K562 (cell line): Measurements from ENCODE around the gene SBK1. TPM values are rescaled to one million over a fixed set of nuclear protein-coding genes. Genes with fewer than 3 reads are reported as not detected.

Experiments used
- DPF2 ChIP-seq: fragments of 450-650 bp; IDR thresholded peaks from 2 replicates; pipeline ENCODE4 v1.6.1; 2016
- EHMT2 ChIP-seq: fragments of 450-650 bp; IDR thresholded peaks from 2 replicates; pipeline ENCODE4 v1.6.1; 2018; ENCODE audit warnings: antibody characterized with exemption
- ESRRB ChIP-seq: fragments of 250-450 bp; sonication (Bioruptor Pico); IDR thresholded peaks from 2 replicates; pipeline ENCODE4 v1.5.0; 2020; ENCODE audit warnings: mild to moderate bottlenecking, moderate library complexity, borderline replicate concordance
- HDGF ChIP-seq: fragments of 450-650 bp; IDR thresholded peaks from 2 replicates; pipeline ENCODE4 v1.6.1; 2016
- KLF1 ChIP-seq: fragments of 450-650 bp; IDR thresholded peaks from 2 replicates; pipeline ENCODE4 v1.6.1; 2016; ENCODE audit warnings: missing genetic modification characterization, missing compliant biosample characterization
- LCOR ChIP-seq: sonication (generic); formaldehyde crosslinking; IDR thresholded peaks from 2 replicates; pipeline ENCODE4 v1.8.0; 2022; ENCODE audit warnings: mild to moderate bottlenecking, missing genetic modification reagents
- PRMT5 ChIP-seq: sonication (generic); formaldehyde crosslinking; IDR thresholded peaks from 2 replicates; pipeline ENCODE4 v1.5.0; 2020; ENCODE audit warnings: missing genetic modification reagents
- ZNF232 ChIP-seq: sonication (generic); formaldehyde crosslinking; IDR thresholded peaks from 2 replicates; pipeline ENCODE4 v1.8.0; 2022; ENCODE audit warnings: mild to moderate bottlenecking, missing genetic modification reagents
- ZNF79 ChIP-seq: fragments of 250-450 bp; sonication (Bioruptor Pico); IDR thresholded peaks from 2 replicates; pipeline ENCODE4 v1.4.0; 2020; ENCODE audit warnings: low read depth, mild to moderate bottlenecking, moderate library complexity
- polyA plus RNA-seq, 8 experiments: library from polyadenylated mRNA; depleted of rRNA in 4 of 8; stranded (reverse) in 5 of 8; unstranded in 3 of 8; fragments of >200 nt; fragmentation: Nextera tagmentation in 2 of 8; fragmentation: Illumina TruSeq in 1 of 8; extraction: Ambion mirVana in 2 of 8; extraction: Trizol in 1 of 8; gene quantifications; 2 replicates each; pipeline versions ENCODE4 v1.2.1 to v1.2.3, GENCODE V29; 2011 to 2014; ENCODE audit warnings: inconsistent platforms in 1 of 8, missing spikeins in 1 of 8
- total RNA-seq, 7 experiments: library from RNA; depleted of rRNA in 6 of 7; stranded (reverse); fragments of >200 nt in 6 of 7; fragmentation: Illumina TruSeq in 2 of 7; extraction: Trizol in 2 of 7; gene quantifications; 2 replicates each; pipeline versions ENCODE4 v1.2.1 to v1.2.3, GENCODE V29; 2011 to 2021; ENCODE audit warnings: low replicate concordance in 1 of 7
- TF ChIP-seq, protein P1 (sequence below): sonication (generic); formaldehyde crosslinking; IDR thresholded peaks from 2 replicates; pipeline ENCODE4 v1.8.0; 2023; ENCODE audit warnings: missing genetic modification reagents, mild to moderate bottlenecking, borderline replicate concordance
- TF ChIP-seq, protein P2 (sequence below): sonication (generic); formaldehyde crosslinking; IDR thresholded peaks from 2 replicates; pipeline ENCODE4 v1.8.0; 2022; ENCODE audit warnings: missing genetic modification reagents, mild to moderate bottlenecking, moderate library complexity, borderline replicate concordance
- TF ChIP-seq, protein P3 (sequence below), 2 experiments: IDR thresholded peaks; 2 replicates each; pipeline ENCODE4 v1.6.1; 2012; ENCODE audit warnings: improper control_type of control experiment in 2 of 2, low read depth in 2 of 2, low read length in 2 of 2, borderline replicate concordance in 1 of 2
- TF ChIP-seq, protein P4 (sequence below): fragments of 250-450 bp; sonication (Bioruptor Pico); IDR thresholded peaks from 2 replicates; pipeline ENCODE4 v1.4.0; 2020; ENCODE audit warnings: mild to moderate bottlenecking, moderate library complexity
- TF ChIP-seq, protein P5 (sequence below): sonication (generic); formaldehyde crosslinking; IDR thresholded peaks from 2 replicates; pipeline ENCODE4 v1.4.0; 2020; ENCODE audit warnings: mild to moderate bottlenecking, missing genetic modification reagents

SBK1 gene
- total and polyA plus RNA-seq, 9 of the 15 experiments (the other 6 are each of a cell fraction or from before 2014, with no cell fraction given) = 0.01 to 0.07 (median 0.03) TPM; not detected in 6

DNA sequence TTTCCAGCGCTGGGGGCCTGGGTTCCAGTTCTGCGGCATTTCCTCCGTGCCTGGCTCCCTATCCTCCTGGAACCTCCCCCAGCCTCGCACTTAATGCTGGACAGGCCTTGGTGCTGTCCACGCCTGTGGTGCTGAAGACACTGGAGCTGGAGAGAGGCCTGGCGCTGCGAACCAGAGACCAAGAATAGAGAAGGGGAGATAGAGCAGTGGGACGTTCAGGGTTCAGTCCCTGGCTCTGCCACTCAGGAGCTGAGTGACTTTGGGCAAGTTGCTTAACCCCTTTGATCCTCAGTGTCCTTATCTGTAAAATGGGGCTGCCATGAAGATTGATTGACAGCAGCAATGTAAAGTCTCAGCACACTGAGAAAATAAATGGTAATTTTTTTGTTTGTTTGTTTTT, 11.9 kb downstream of the SBK1 start (continued):
- TF ChIP-seq, protein P1, sequence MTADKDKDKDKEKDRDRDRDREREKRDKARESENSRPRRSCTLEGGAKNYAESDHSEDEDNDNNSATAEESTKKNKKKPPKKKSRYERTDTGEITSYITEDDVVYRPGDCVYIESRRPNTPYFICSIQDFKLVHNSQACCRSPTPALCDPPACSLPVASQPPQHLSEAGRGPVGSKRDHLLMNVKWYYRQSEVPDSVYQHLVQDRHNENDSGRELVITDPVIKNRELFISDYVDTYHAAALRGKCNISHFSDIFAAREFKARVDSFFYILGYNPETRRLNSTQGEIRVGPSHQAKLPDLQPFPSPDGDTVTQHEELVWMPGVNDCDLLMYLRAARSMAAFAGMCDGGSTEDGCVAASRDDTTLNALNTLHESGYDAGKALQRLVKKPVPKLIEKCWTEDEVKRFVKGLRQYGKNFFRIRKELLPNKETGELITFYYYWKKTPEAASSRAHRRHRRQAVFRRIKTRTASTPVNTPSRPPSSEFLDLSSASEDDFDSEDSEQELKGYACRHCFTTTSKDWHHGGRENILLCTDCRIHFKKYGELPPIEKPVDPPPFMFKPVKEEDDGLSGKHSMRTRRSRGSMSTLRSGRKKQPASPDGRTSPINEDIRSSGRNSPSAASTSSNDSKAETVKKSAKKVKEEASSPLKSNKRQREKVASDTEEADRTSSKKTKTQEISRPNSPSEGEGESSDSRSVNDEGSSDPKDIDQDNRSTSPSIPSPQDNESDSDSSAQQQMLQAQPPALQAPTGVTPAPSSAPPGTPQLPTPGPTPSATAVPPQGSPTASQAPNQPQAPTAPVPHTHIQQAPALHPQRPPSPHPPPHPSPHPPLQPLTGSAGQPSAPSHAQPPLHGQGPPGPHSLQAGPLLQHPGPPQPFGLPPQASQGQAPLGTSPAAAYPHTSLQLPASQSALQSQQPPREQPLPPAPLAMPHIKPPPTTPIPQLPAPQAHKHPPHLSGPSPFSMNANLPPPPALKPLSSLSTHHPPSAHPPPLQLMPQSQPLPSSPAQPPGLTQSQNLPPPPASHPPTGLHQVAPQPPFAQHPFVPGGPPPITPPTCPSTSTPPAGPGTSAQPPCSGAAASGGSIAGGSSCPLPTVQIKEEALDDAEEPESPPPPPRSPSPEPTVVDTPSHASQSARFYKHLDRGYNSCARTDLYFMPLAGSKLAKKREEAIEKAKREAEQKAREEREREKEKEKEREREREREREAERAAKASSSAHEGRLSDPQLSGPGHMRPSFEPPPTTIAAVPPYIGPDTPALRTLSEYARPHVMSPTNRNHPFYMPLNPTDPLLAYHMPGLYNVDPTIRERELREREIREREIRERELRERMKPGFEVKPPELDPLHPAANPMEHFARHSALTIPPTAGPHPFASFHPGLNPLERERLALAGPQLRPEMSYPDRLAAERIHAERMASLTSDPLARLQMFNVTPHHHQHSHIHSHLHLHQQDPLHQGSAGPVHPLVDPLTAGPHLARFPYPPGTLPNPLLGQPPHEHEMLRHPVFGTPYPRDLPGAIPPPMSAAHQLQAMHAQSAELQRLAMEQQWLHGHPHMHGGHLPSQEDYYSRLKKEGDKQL (CRISPR knock-in tag) = peak; percentile 84; the same call in 1 of the 2 replicates
- TF ChIP-seq ZNF79 (CRISPR knock-in tag) (no peak), LCOR (CRISPR knock-in tag) (0 out of 2 replicates have a peak, but pooled peaks have one; percentile 51), PRMT5 (CRISPR knock-in tag) (peak; percentile 98), HDGF (no peak), EHMT2 (peak; percentile 99), ESRRB (no peak), DPF2 (no peak), ZNF232 (CRISPR knock-in tag) (peak; percentile 91), KLF1 (tag) (no peak)
- TF ChIP-seq, protein P2, sequence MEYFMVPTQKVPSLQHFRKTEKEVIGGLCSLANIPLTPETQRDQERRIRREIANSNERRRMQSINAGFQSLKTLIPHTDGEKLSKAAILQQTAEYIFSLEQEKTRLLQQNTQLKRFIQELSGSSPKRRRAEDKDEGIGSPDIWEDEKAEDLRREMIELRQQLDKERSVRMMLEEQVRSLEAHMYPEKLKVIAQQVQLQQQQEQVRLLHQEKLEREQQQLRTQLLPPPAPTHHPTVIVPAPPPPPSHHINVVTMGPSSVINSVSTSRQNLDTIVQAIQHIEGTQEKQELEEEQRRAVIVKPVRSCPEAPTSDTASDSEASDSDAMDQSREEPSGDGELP (CRISPR knock-in tag) = peak; percentile 75
- TF ChIP-seq, protein P3, sequence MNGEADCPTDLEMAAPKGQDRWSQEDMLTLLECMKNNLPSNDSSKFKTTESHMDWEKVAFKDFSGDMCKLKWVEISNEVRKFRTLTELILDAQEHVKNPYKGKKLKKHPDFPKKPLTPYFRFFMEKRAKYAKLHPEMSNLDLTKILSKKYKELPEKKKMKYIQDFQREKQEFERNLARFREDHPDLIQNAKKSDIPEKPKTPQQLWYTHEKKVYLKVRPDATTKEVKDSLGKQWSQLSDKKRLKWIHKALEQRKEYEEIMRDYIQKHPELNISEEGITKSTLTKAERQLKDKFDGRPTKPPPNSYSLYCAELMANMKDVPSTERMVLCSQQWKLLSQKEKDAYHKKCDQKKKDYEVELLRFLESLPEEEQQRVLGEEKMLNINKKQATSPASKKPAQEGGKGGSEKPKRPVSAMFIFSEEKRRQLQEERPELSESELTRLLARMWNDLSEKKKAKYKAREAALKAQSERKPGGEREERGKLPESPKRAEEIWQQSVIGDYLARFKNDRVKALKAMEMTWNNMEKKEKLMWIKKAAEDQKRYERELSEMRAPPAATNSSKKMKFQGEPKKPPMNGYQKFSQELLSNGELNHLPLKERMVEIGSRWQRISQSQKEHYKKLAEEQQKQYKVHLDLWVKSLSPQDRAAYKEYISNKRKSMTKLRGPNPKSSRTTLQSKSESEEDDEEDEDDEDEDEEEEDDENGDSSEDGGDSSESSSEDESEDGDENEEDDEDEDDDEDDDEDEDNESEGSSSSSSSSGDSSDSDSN (IDR thresholded peaks at IDR 0.05; ENCODE audit: borderline replicate concordance in 1 of 2, low read depth in 2 of 2, low read length in 2 of 2) = 0 out of 4 replicates have a peak, but pooled peaks of 1 of the 2 experiments have one; percentile 58
- TF ChIP-seq, protein P4, sequence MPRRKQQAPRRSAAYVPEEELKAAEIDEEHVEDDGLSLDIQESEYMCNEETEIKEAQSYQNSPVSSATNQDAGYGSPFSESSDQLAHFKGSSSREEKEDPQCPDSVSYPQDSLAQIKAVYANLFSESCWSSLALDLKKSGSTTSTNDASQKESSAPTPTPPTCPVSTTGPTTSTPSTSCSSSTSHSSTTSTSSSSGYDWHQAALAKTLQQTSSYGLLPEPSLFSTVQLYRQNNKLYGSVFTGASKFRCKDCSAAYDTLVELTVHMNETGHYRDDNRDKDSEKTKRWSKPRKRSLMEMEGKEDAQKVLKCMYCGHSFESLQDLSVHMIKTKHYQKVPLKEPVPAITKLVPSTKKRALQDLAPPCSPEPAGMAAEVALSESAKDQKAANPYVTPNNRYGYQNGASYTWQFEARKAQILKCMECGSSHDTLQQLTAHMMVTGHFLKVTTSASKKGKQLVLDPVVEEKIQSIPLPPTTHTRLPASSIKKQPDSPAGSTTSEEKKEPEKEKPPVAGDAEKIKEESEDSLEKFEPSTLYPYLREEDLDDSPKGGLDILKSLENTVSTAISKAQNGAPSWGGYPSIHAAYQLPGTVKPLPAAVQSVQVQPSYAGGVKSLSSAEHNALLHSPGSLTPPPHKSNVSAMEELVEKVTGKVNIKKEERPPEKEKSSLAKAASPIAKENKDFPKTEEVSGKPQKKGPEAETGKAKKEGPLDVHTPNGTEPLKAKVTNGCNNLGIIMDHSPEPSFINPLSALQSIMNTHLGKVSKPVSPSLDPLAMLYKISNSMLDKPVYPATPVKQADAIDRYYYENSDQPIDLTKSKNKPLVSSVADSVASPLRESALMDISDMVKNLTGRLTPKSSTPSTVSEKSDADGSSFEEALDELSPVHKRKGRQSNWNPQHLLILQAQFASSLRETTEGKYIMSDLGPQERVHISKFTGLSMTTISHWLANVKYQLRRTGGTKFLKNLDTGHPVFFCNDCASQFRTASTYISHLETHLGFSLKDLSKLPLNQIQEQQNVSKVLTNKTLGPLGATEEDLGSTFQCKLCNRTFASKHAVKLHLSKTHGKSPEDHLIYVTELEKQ (CRISPR knock-in tag) = no peak
- TF ChIP-seq, protein P5, sequence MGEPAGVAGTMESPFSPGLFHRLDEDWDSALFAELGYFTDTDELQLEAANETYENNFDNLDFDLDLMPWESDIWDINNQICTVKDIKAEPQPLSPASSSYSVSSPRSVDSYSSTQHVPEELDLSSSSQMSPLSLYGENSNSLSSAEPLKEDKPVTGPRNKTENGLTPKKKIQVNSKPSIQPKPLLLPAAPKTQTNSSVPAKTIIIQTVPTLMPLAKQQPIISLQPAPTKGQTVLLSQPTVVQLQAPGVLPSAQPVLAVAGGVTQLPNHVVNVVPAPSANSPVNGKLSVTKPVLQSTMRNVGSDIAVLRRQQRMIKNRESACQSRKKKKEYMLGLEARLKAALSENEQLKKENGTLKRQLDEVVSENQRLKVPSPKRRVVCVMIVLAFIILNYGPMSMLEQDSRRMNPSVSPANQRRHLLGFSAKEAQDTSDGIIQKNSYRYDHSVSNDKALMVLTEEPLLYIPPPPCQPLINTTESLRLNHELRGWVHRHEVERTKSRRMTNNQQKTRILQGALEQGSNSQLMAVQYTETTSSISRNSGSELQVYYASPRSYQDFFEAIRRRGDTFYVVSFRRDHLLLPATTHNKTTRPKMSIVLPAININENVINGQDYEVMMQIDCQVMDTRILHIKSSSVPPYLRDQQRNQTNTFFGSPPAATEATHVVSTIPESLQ (CRISPR knock-in tag) = peak; percentile 91
